ENCODE results near the gene CTTN. TPM values are rescaled to one million over a fixed set of nuclear protein-coding genes. Genes with fewer than 3 reads are reported as not detected.

Gene CTTN
- total and polyA plus RNA-seq, 9 of the 15 experiments (the other 6 are each of a cell fraction or from before 2014, with no cell fraction given): 9.9 to 158 (median 99.7) TPM

- TF ChIP-seq ZNF512 (tag; IDR thresholded peaks at IDR 0.05) (no peak), ZBTB49 (CRISPR knock-in tag; IDR thresholded peaks at IDR 0.05; ENCODE audit: borderline replicate concordance) (no peak), HNRNPL (IDR thresholded peaks at IDR 0.05; ENCODE audit: low read depth, low read length) (no peak), ZNF699 (CRISPR knock-in tag; IDR thresholded peaks at IDR 0.05; ENCODE audit: insufficient replicate concordance) (no peak), SMARCA5 (IDR thresholded peaks at IDR 0.05) (no peak), HSF4 (CRISPR knock-in tag; IDR thresholded peaks at IDR 0.05; ENCODE audit: borderline replicate concordance) (no peak), SRF (CRISPR knock-in tag; IDR thresholded peaks at IDR 0.05) (no peak), E2F6 (IDR thresholded peaks at IDR 0.05; ENCODE audit: borderline replicate concordance in 1 of 2, extremely low read depth in 1 of 2, insufficient read depth in 1 of 2, insufficient read length in 1 of 2, low read depth in 1 of 2, low read length in 1 of 2, poor library complexity in 1 of 2, severe bottlenecking in 1 of 2) (no peak), DEAF1 (CRISPR knock-in tag; IDR thresholded peaks at IDR 0.05) (no peak), PHTF2 (CRISPR knock-in tag; IDR thresholded peaks at IDR 0.05) (no peak), KAT7 (CRISPR knock-in tag; IDR thresholded peaks at IDR 0.05; ENCODE audit: borderline replicate concordance) (no peak), DACH1 (IDR thresholded peaks at IDR 0.05; ENCODE audit: partially characterized antibody) (no peak), SMAD1 (IDR thresholded peaks at IDR 0.05; ENCODE audit: low read depth, low read length, partially characterized antibody) (no peak), SAP30 (IDR thresholded peaks at IDR 0.05; ENCODE audit: borderline replicate concordance, insufficient read depth, low read depth, low read length, poor library complexity, severe bottlenecking) (no peak), PHF20 (IDR thresholded peaks at IDR 0.05; ENCODE audit: partially characterized antibody) (no peak), THRA (IDR thresholded peaks at IDR 0.05) (no peak)
These were observed 84.9 kb downstream of the CTTN start (continued) for GRCh38 chr11:70483077-70483861.

All from K562 (cell line).